Measurements from ENCODE around the gene COQ6.

The COQ6 gene

DNA sequence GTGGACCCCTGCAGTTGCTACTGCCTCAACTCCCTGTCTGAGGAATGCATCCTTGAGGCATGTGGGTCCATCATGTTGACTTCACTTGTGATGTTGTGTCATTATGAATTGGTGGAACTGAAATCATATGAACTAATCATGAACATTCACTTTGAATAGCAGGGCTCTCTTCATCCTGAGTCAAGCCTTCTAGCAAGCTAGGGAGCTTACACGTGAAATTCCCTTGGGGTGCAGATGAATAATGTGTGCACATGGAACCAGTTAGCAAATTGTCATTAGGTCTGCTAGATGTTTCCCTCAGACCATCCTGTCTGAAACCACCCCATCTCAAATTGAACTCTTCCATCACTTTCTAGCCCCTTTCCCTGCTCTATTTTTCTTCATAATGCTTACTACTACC lies 3.6 kb downstream of the COQ6 start:
- no peak for TF ChIP-seq CTCF (IDR thresholded peaks at IDR 0.05; ENCODE audit: insufficient read depth, missing control alignments)
- DNase-seq (ENCODE audit: insufficient read length, low spot score) = no peak
- FAIRE-seq = no peak

DNA sequence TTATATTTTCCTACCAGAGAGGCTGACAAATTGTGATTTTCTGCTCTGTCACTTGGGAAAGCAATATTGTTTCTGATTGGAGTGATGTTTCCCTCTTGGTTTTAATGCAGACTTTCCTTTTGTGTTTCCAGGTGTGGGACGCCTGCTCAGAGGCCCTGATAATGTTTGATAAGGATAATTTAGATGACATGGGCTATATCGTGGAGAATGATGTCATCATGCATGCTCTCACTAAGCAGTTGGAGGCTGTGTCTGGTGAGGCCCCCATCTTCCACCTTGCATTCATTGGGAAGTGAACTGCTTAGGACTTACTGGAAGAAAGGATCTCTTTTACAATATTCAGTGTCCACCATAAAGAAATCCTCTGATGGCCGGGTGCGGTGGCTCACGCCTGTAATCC lies 5.6 kb downstream of the COQ6 start:
- DNase-seq (ENCODE audit: insufficient read length, low spot score) = no peak
- no peak for TF ChIP-seq CTCF (IDR thresholded peaks at IDR 0.05; ENCODE audit: insufficient read depth, missing control alignments)
- no peak for FAIRE-seq

- DNase-seq (ENCODE audit: insufficient read length, low spot score) = no peak
- TF ChIP-seq CTCF (IDR thresholded peaks at IDR 0.05; ENCODE audit: insufficient read depth, missing control alignments) = no peak
- no peak for FAIRE-seq
These were observed 8.5 kb downstream of the COQ6 start for GRCh38 chr14:73958591-73958990.

DNA sequence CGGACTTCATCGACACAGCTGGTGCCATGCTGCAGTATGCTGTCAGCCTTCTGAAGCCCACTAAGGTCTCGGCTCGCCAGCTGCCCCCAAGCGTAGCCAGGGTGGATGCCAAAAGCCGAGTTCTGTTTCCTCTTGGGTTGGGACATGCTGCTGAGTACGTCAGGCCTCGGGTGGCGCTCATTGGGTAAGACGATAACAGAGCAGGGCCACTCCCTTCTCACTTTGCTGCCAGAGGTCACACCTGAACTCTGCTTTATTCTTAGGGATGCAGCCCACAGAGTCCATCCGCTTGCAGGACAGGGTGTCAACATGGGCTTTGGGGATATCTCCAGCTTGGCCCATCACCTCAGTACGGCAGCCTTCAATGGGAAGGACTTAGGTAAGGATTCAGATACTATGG lies 11.1 kb downstream of the COQ6 start:
- no peak for TF ChIP-seq CTCF (IDR thresholded peaks at IDR 0.05; ENCODE audit: insufficient read depth, missing control alignments)
- DNase-seq (ENCODE audit: insufficient read length, low spot score) = no peak
- no peak for FAIRE-seq

DNA sequence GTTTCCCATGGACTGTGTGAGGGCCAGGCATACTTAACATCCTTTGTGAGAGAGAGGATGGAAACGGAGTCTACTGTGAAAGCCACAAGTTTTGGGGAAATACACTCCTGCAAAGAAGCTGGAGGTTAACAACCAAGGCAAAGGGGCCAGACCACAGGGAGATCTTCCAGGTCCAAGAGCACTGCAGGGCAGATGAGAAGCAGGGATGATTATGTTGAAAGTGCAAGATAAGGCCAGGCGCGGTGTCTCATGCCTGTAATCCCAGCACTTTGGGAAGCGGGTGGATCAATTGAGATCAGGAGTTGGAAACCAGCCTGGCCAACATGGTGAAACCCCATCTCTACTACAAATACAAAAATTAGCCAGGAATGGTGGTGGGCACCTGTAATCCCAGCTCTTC lies 15.1 kb downstream of the COQ6 start:
- no peak for TF ChIP-seq CTCF (IDR thresholded peaks at IDR 0.05; ENCODE audit: insufficient read depth, missing control alignments)
- DNase-seq (ENCODE audit: insufficient read length, low spot score) = no peak
- no peak for FAIRE-seq

DNA sequence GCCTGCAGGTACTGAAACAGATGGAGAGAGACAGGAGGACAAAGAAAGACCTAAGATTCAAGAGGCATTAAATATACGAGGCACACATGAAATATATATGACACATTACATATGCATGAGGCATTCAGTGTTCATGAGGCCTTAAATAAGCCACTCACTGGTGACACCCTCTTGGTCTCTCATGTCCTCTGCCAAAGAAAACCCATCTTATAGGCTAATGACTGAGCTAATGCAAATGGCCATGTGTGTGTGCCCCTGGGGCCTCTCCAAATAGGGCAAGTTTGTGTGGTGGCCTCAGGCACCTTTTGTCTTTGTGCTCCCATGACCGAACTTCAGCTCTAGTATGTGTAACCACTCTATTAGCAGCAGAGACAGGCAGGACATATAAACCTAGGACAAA lies 18.8 kb downstream of the COQ6 start:
- no peak for TF ChIP-seq CTCF (IDR thresholded peaks at IDR 0.05; ENCODE audit: insufficient read depth, missing control alignments)
- DNase-seq (ENCODE audit: insufficient read length, low spot score) (no peak), FAIRE-seq (no peak)

DNA sequence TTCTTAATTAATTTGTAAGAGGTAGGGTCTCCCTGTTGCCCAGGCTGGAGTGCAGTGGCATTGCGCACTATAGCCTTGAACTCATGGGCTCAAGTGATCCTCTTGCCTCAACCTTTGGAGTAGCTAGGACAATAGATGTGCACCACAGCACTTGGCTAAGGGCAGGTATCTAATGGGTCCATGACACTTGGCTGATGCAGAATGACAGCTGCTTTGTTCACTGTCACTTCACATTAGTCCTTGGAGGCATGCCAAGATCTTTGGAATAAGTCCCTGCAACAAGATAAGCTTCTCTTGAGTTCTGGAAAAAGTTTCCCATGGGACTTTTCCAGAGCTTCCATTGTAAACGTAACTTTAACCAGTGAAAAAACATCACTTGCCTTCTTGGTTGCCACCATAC lies 23.4 kb downstream of the COQ6 start:
- FAIRE-seq (no peak), DNase-seq (ENCODE audit: insufficient read length, low spot score) (no peak)
- TF ChIP-seq CTCF (IDR thresholded peaks at IDR 0.05; ENCODE audit: insufficient read depth, missing control alignments) = no peak
